ENCODE results near the gene IFT81.

Gene IFT81

DNA sequence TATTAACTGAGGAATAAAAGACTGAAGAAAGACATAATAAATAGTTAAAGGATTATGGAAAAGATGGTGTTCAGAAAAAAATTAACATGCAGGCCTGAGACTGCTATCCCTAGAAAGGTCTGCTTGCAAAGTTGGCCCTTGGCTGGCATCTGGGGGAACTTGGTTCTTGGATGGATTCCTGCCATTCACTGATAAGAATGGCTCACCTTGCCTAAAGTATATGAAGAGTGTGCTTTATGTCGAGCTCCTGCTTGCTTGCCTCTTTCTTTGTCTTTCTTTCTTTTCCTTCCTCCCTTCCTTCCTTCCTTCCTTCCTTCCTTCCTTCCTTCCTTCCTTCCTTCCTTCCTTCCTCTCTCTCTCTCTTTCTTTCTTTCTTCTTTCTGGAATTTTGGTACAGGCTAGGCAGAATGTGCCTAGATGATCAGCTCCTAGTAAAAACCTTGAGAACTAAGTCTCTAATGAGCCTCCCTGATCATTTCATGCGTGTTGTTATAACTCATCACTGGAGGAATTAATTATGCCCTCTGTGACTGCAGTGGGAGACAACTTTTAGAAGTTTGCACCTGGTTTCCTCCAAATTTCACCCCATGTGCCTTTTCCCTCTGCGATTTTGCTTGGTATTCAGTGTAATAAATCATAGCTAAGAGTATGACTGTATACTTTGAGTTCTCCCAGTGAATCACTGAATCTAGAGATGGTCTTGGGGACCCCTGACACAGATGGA is 44.7 kb downstream of the IFT81 start:
- Histone ChIP-seq H3K4me1 (ENCODE audit: control insufficient read depth, insufficient read depth, low read length) (no peaks in the 10 kb centered on the region), H3K36me3 (ENCODE audit: control insufficient read depth in 2 of 2, insufficient read depth in 1 of 2, low read length in 2 of 2) (peaks cover 4 to 29% of the 10 kb centered on the region in 2 experiments; a peak in 2 of 3 replicates), H3K9me3 (ENCODE audit: control insufficient read depth, insufficient read depth, low read depth, low read length) (no peaks in the 10 kb centered on the region), H3K4me3 (ENCODE audit: low read depth, low read length) (no peak overlapping the region), H3K27ac (ENCODE audit: extremely low read depth, low read depth, low read length) (no peak overlapping the region)
- CTCF ChIA-PET: interaction anchor here (0.7 kb wide), 1 partner anchor 188 kb away, joined by 3 read pairs; no protein-coding TSS in a partner anchor
- TF ChIP-seq ZNF366 (tag by site-specific recombination; conservative IDR thresholded peaks at IDR 0.05) (peak; percentile 87), ZNF488 (tag by site-specific recombination; IDR thresholded peaks at IDR 0.05) (no peak)
- POLR2A ChIA-PET: interaction anchor here (0.7 kb wide), 1 partner anchor 112 kb away, joined by 3 read pairs; no protein-coding TSS in a partner anchor

- H3K36me3 ChIP-seq (ENCODE audit: control insufficient read depth in 2 of 2, insufficient read depth in 1 of 2, low read length in 2 of 2): peaks cover 4 to 18% of the 10 kb centered on the region in 2 experiments; a peak in 2 of 3 replicates
- ChIA-PET CTCF (no interaction called here), POLR2A (interaction anchor here (0.6 kb wide), 1 partner anchor 279 kb away, joined by 4 read pairs; no protein-coding TSS in a partner anchor)
- 0 out of 2 replicates have a peak, but pooled peaks cover 4% of the 10 kb centered on the region for H3K4me1 ChIP-seq (ENCODE audit: control insufficient read depth, insufficient read depth, low read length)
- TF ChIP-seq ZNF157 (tag by site-specific recombination; IDR thresholded peaks at IDR 0.05) (no peak), ZNF488 (tag by site-specific recombination; IDR thresholded peaks at IDR 0.05) (no peak), ZNF426 (tag by site-specific recombination; IDR thresholded peaks at IDR 0.05) (no peak), ZNF639 (tag by site-specific recombination; IDR thresholded peaks at IDR 0.05) (no peak), ZNF114 (tag by site-specific recombination; IDR thresholded peaks at IDR 0.05) (no peak), ZNF184 (tag by site-specific recombination; IDR thresholded peaks at IDR 0.05) (no peak), PRDM1 (tag by site-specific recombination; IDR thresholded peaks at IDR 0.05) (no peak), ZNF707 (tag by site-specific recombination; IDR thresholded peaks at IDR 0.05) (no peak), ZNF521 (tag by site-specific recombination; IDR thresholded peaks at IDR 0.05) (no peak), ZFP37 (tag by site-specific recombination; IDR thresholded peaks at IDR 0.05) (no peak), ZNF16 (tag by site-specific recombination; IDR thresholded peaks at IDR 0.05; ENCODE audit: low read depth) (no peak), EGR2 (tag by site-specific recombination; IDR thresholded peaks at IDR 0.05; ENCODE audit: low read depth) (no peak)
- TF ChIP-seq, protein P1, sequence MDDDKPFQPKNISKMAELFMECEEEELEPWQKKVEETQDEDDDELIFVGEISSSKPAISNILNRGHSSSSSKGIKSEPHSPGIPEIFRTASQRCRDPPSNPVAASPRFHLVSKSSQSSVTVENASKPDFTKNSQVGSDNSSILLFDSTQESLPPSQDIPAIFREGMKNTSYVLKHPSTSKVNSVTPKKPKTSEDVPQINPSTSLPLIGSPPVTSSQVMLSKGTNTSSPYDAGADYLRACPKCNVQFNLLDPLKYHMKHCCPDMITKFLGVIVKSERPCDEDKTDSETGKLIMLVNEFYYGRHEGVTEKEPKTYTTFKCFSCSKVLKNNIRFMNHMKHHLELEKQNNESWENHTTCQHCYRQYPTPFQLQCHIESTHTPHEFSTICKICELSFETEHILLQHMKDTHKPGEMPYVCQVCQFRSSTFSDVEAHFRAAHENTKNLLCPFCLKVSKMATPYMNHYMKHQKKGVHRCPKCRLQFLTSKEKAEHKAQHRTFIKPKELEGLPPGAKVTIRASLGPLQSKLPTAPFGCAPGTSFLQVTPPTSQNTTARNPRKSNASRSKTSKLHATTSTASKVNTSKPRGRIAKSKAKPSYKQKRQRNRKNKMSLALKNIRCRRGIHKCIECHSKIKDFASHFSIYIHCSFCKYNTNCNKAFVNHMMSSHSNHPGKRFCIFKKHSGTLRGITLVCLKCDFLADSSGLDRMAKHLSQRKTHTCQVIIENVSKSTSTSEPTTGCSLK (tag by site-specific recombination; IDR thresholded peaks at IDR 0.05): no peak
- H3K4me3 ChIP-seq (ENCODE audit: low read depth, low read length): no peak overlapping the region
- H3K27ac ChIP-seq (ENCODE audit: extremely low read depth, low read depth, low read length): no peak overlapping the region
- H3K9me3 ChIP-seq (ENCODE audit: control insufficient read depth, insufficient read depth, low read depth, low read length): no peaks in the 10 kb centered on the region
These were observed 46.5 kb downstream of the IFT81 start for GRCh38 chr12:110170535-110171185.

- no peaks in the 10 kb centered on the region for H3K9me3 ChIP-seq (ENCODE audit: control insufficient read depth, insufficient read depth, low read depth, low read length)
- no peak overlapping the region for H3K4me3 ChIP-seq (ENCODE audit: low read depth, low read length)
- ChIA-PET POLR2A (no interaction called here), CTCF (no interaction called here)
- H3K36me3 ChIP-seq (ENCODE audit: control insufficient read depth in 2 of 2, insufficient read depth in 1 of 2, low read length in 2 of 2): peaks cover 4 to 16% of the 10 kb centered on the region in 2 experiments; a peak in 2 of 3 replicates
- no peak overlapping the region for H3K27ac ChIP-seq (ENCODE audit: extremely low read depth, low read depth, low read length)
- 0 out of 2 replicates have a peak, but pooled peaks cover 4% of the 10 kb centered on the region for H3K4me1 ChIP-seq (ENCODE audit: control insufficient read depth, insufficient read depth, low read length)
- TF ChIP-seq SP7 (tag by site-specific recombination; IDR thresholded peaks at IDR 0.05) (no peak), ZNF626 (tag by site-specific recombination; IDR thresholded peaks at IDR 0.05) (no peak), RBAK (tag by site-specific recombination; IDR thresholded peaks at IDR 0.05) (no peak), ZSCAN23 (tag by site-specific recombination; IDR thresholded peaks at IDR 0.05) (no peak), ZNF366 (tag by site-specific recombination; conservative IDR thresholded peaks at IDR 0.05) (no peak)
- TF ChIP-seq, protein P2, sequence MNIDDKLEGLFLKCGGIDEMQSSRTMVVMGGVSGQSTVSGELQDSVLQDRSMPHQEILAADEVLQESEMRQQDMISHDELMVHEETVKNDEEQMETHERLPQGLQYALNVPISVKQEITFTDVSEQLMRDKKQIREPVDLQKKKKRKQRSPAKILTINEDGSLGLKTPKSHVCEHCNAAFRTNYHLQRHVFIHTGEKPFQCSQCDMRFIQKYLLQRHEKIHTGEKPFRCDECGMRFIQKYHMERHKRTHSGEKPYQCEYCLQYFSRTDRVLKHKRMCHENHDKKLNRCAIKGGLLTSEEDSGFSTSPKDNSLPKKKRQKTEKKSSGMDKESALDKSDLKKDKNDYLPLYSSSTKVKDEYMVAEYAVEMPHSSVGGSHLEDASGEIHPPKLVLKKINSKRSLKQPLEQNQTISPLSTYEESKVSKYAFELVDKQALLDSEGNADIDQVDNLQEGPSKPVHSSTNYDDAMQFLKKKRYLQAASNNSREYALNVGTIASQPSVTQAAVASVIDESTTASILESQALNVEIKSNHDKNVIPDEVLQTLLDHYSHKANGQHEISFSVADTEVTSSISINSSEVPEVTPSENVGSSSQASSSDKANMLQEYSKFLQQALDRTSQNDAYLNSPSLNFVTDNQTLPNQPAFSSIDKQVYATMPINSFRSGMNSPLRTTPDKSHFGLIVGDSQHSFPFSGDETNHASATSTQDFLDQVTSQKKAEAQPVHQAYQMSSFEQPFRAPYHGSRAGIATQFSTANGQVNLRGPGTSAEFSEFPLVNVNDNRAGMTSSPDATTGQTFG (tag by site-specific recombination; IDR thresholded peaks at IDR 0.05; ENCODE audit: borderline replicate concordance): no peak
- TF ChIP-seq, protein P3, sequence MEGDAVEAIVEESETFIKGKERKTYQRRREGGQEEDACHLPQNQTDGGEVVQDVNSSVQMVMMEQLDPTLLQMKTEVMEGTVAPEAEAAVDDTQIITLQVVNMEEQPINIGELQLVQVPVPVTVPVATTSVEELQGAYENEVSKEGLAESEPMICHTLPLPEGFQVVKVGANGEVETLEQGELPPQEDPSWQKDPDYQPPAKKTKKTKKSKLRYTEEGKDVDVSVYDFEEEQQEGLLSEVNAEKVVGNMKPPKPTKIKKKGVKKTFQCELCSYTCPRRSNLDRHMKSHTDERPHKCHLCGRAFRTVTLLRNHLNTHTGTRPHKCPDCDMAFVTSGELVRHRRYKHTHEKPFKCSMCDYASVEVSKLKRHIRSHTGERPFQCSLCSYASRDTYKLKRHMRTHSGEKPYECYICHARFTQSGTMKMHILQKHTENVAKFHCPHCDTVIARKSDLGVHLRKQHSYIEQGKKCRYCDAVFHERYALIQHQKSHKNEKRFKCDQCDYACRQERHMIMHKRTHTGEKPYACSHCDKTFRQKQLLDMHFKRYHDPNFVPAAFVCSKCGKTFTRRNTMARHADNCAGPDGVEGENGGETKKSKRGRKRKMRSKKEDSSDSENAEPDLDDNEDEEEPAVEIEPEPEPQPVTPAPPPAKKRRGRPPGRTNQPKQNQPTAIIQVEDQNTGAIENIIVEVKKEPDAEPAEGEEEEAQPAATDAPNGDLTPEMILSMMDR (tag by site-specific recombination; IDR thresholded peaks at IDR 0.05): no peak
These were observed 47.0 kb downstream of the IFT81 start for GRCh38 chr12:110171186-110171538.
